ENCODE data around the gene EAPP. TPM values are rescaled to one million over a fixed set of nuclear protein-coding genes. Genes with fewer than 3 reads are reported as not detected.

EAPP gene
- total RNA-seq = 67.9 and 72.0 TPM in 2 replicates

GRCh38 chr14:34539407-34540180 is at the start of gene EAPP:
TSS of gene EAPP (minus strand) at chr14:34539701. CDS start at chr14:34539628, 73 bp downstream.

Small RNAs within 50 kb of the gene (small RNA-seq; reads per million reads assigned to genes)
- not detected for gene RNU1-27P
- gene RNU1-28P = not detected

Other genes with a start within 250 kb of the EAPP start
- gene SPTSSA, start 77.5 kb downstream of the EAPP start, total RNA-seq = 16.1 and 20.1 TPM in 2 replicates
- 202 and 250 TPM in 2 replicates for gene SNX6, start 90.4 kb upstream of the EAPP start, total RNA-seq
- 126 and 166 TPM in 2 replicates for gene CFL2, start 174.9 kb upstream of the EAPP start, total RNA-seq